ENCODE results near the gene PRPF40B.

GRCh38 chr12:49580572-49581535, 42.5 kb upstream of the PRPF40B start:
- TF ChIP-seq EZH2 (IDR thresholded peaks at IDR 0.05; ENCODE audit: borderline replicate concordance), result no peak
- peak; percentile 79 for TF ChIP-seq CTCF (IDR thresholded peaks at IDR 0.05; ENCODE audit: poor library complexity)
- no peak for TF ChIP-seq EZH2phosphoT487 (IDR thresholded peaks at IDR 0.05; ENCODE audit: low read depth, severe bottlenecking, unreplicated experiment)
